Type B pancreatic cell (in vitro differentiated cells): ENCODE measurements around the gene NFYC. TPM values are rescaled to one million over a fixed set of nuclear protein-coding genes. Genes with fewer than 3 reads are reported as not detected.

Experiments used
- DNase-seq: peaks from one replicate; pipeline ENCODE4 v3.0.0; 2021; ENCODE audit warnings: mixed read lengths; ENCODE audit not compliant: unreplicated experiment; ENCODE audit errors: extremely low spot score
- H3K27ac Mint-ChIP-seq: 2 replicates; pipeline ENCODE4 v1.8.0; 2021; ENCODE audit warnings: mild to moderate bottlenecking, mixed read lengths
- H3K27me3 Mint-ChIP-seq: 2 replicates; pipeline ENCODE4 v1.8.0; 2021; ENCODE audit warnings: mixed read lengths
- H3K36me3 Mint-ChIP-seq: 2 replicates; pipeline ENCODE4 v1.8.0; 2021; ENCODE audit warnings: mixed read lengths
- H3K4me1 Mint-ChIP-seq: one replicate; pipeline ENCODE4 v1.8.0; 2021; ENCODE audit warnings: mixed read lengths; ENCODE audit not compliant: unreplicated experiment
- H3K4me3 Mint-ChIP-seq: 2 replicates; pipeline ENCODE4 v1.8.0; 2021; ENCODE audit warnings: mild to moderate bottlenecking, mixed read lengths
- H3K9me3 Mint-ChIP-seq: 2 replicates; pipeline ENCODE4 v1.8.0; 2021; ENCODE audit warnings: mixed read lengths
- CTCF ChIP-seq: fragments of 200-600 bp; sonication (generic); conservative IDR thresholded peaks from 2 replicates; pipeline ENCODE4 v1.5.0; 2021; ENCODE audit warnings: antibody characterized with exemption, mild to moderate bottlenecking
- total RNA-seq: library from RNA; stranded (reverse); gene quantifications from 2 replicates; pipeline ENCODE4 v1.2.1, GENCODE V29; 2021; ENCODE audit warnings: low replicate concordance

The NFYC gene
- total RNA-seq, 1 donor from 2014 or later: 71.3 TPM

- H3K36me3 Mint-ChIP-seq: peaks cover 35% of the 10 kb centered on the region
Measured at GRCh38 chr1:40766017-40766416, 74.5 kb downstream of the NFYC start.

GRCh38 chr1:40766560-40766959, 75.1 kb downstream of the NFYC start:
- Mint-ChIP-seq H3K27ac (no peak overlapping the region), H3K27me3 (no peaks in the 10 kb centered on the region), H3K4me3 (no peak overlapping the region), H3K4me1 (no peaks in the 10 kb centered on the region), H3K36me3 (peaks cover 35% of the 10 kb centered on the region), H3K9me3 (no peaks in the 10 kb centered on the region)
- no peak for DNase-seq
- TF ChIP-seq CTCF: no peak

More at GRCh38 chr1:40766017-40766416, 74.5 kb downstream of the NFYC start:
- Mint-ChIP-seq H3K27ac (no peak overlapping the region), H3K27me3 (no peaks in the 10 kb centered on the region), H3K4me1 (no peaks in the 10 kb centered on the region), H3K4me3 (no peak overlapping the region), H3K9me3 (no peaks in the 10 kb centered on the region)
- DNase-seq: no peak
- no peak for TF ChIP-seq CTCF

- H3K27me3 Mint-ChIP-seq: no peaks in the 10 kb centered on the region
- peak overlapping the region; percentile 21 for H3K27ac Mint-ChIP-seq
- no peaks in the 10 kb centered on the region for H3K9me3 Mint-ChIP-seq
- peaks cover 31% of the 10 kb centered on the region for H3K36me3 Mint-ChIP-seq
- H3K4me1 Mint-ChIP-seq: no peaks in the 10 kb centered on the region
- DNase-seq: no peak
- no peak overlapping the region for H3K4me3 Mint-ChIP-seq
- TF ChIP-seq CTCF: no peak
Measured at GRCh38 chr1:40768146-40768990, 76.9 kb downstream of the NFYC start.

- Mint-ChIP-seq H3K27me3 (no peaks in the 10 kb centered on the region), H3K9me3 (no peaks in the 10 kb centered on the region), H3K4me1 (peaks cover 6% of the 10 kb centered on the region), H3K36me3 (peaks cover 33% of the 10 kb centered on the region), H3K27ac (no peak overlapping the region), H3K4me3 (no peak overlapping the region)
- DNase-seq: no peak
- no peak for TF ChIP-seq CTCF
Measured at GRCh38 chr1:40769815-40770214, 78.3 kb downstream of the NFYC start.

- H3K27me3 Mint-ChIP-seq: no peaks in the 10 kb centered on the region
- H3K9me3 Mint-ChIP-seq: no peaks in the 10 kb centered on the region
- peaks cover 33% of the 10 kb centered on the region for H3K36me3 Mint-ChIP-seq
- peak overlapping the region; percentile 46 for H3K27ac Mint-ChIP-seq
- H3K4me3 Mint-ChIP-seq: no peak overlapping the region
- DNase-seq: no peak
- H3K4me1 Mint-ChIP-seq: peaks cover 6% of the 10 kb centered on the region
- TF ChIP-seq CTCF: no peak
Measured at GRCh38 chr1:40770296-40771070, 79.0 kb downstream of the NFYC start.
